ENCODE results near the gene IFTAP. TPM values are rescaled to one million over a fixed set of nuclear protein-coding genes. Genes with fewer than 3 reads are reported as not detected.

IFTAP gene
- polyA plus RNA-seq, 12 donors: 36.9 to 64.9 (median 48.2) TPM; not detected in 1

DNA sequence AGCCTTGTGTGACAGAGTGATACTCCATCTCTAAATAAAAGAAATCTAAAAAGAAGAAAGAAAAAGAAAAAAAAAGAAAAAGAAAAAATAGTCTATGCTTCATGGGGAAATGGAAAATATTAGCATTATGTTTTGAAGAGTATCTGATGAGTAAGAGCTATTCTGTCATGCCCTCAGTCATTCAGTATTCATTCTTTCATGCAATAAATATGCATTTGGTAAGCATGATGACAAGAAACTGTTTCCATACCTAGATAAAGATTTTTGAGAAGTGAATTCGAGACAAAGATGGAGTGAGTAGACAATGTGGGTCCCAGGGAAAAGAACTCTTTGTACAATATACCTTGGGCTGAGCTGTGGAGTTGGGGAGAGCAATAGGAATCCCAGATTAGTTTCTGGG lies 6.2 kb upstream of the IFTAP start:
- DNase-seq: no peak

- no peak for DNase-seq
Observed at GRCh38 chr11:36590513-36590912, 3.8 kb upstream of the IFTAP start.

GRCh38 chr11:36591433-36591832 lies 2.9 kb upstream of the IFTAP start:
- no peak for DNase-seq

DNA sequence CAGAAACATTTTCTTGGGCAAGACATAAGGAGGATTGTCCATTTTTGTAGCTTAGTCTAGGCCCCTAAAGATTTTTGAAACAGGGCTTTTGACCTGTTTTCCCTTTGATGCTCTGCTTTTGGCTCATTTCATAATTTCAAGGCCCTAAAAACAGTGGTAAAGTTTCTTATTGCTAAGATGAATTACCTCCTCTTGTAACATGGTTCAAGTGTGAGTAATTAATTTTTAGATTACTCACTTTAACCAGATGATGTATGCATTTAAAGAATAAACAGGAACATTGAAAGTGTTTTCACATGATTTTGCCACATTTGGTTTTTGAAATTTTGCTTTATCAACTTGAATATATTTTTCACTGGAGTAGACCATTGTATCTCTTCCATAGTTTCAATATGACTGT lies 2.6 kb downstream of the IFTAP start:
- DNase-seq: no peak

- no peak for DNase-seq
Observed at GRCh38 chr11:36598051-36598450, 3.7 kb downstream of the IFTAP start, which contains the start of gene RAG2. Gene RAG2 (minus strand): TSS chr11:36598236. CDS start chr11:36594168, 4,068 bp downstream.

DNA sequence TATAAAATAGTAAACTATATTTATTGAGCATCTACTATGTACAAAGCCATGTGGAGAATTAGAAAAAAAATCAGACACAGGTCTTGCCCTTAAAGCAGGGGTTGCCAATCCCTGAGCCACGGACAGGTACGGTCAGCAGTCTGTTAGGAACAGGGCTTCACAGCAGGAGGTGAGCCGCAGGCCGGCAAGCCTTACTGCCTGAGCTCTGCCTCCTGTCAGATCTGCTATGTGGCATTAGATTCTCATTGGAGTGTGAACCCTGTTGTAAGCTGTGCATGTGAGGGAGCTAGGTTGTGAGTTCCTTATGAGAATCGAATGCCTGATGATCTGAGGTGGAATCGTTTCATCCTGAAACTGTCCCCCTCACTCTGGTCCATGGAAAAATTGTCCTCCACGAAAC lies 5.9 kb downstream of the IFTAP start:
- no peak for DNase-seq

DNA sequence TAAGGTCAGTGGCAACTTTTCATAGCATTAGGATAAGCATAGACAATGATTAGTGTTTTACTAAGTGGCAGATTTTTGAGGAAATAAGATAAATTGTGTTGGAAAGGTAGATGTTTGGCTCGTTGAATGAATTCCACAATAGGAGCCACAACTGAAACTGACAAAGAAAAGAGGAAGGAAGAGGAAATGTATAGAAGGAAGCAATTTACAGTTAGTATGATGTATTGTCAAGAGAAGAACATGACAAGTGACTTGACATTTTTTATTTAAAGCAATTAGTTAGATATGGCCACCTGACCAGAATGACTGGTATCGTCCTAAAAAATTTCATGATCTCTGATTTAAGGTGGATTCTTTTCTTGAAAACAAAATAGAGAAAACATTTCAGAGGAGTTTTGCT lies 6.9 kb downstream of the IFTAP start:
- no peak for DNase-seq

DNA sequence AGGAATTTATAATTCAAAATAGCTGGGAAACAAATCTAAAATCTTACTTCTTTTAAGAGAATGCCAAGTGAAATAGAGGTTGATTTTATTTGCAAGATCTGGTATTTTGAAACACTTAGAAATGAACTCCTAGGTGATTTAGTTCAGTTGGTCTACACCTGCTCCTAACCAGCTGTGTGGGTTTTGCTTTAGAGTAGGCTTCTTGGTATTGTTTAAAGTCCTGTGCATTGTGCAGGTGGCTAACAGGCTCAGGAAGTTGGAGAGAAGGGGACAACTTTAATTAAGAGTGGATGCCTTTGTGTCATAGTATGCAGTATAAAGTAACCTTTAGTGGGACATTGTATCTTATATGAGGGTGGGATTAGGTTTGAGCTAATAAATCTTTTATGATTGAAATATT lies 7.8 kb downstream of the IFTAP start:
- DNase-seq: no peak

GRCh38 chr11:36605221-36606216 lies 11.2 kb downstream of the IFTAP start:
- no peak for DNase-seq

- no peak for DNase-seq
Observed at GRCh38 chr11:36608491-36609199, 14.3 kb downstream of the IFTAP start.

DNA sequence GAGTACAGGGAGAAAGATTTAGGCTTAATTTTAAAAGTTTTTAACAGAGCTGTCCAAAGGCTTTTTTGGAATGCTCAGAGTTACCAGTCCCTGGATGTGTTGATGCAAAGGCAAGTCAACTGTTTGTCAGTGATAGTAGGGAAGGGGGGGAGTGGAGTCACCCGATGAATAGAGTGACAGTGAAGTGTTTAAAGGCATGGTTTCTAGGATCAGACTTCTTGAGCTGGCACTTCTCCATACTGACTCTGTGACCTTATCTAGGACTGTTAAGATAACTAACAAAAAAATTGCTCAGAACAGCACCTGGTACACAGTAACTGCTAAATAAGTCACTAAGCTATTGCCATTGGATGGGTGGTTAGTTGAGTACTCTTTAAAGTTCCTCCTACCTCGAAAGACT lies 15.1 kb downstream of the IFTAP start:
- no peak for DNase-seq

DNA sequence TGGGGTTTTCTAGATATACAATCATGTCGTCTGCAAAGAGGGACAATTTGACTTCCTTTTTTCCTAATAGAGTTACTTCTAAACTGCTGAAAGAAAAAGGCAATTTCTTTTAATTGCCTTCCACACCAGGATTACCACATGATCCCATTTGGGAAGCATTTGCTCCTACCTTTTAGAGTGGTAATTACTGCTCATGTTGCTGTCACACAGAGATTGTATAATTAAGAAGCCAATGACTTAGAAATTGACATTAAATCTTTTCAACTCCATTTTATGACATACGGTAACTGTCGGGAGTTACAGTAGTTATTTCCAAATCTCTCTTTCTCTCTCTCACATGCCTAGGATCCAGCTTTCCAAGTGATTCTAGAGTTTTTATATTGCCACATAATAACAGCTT lies 21.5 kb downstream of the IFTAP start:
- DNase-seq: no peak

DNA sequence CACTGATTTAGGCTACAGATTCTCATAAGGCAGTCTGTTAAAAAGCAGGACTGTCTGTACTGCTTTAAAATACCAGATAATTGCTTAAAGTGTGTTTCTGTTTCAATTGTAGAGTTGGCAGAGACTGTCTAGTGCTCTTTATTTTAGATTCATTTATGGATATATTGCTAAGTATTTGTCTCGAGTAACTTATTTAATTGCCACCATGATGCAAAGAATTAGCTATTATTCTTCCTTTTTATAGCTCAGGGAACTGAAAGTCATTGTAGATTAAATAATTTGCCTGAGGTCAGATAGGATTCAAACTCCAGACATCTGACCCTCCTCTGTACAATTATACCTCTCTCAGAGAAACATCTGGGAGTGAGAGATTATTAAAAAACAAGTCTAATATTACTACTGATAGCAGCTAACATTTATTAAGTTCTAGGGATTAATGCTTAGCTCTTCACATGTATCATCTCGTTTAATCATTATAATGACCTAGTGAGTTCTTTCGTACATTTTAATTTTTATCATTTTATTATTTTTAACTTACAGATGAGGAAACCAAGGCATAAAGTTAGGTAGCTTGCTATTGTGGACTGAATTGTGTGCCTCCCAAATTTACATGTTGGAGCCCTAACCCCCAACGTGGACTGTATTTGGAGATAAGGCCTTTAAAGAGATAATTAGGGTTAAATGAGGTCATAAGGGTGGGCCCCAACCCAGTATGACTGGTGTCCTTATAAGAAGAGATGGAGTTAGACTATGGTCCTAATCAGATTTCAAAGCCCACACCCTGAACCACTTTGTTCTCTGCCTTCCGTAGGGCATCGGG lies 23.5 kb downstream of the IFTAP start:
- no peak for DNase-seq

DNA sequence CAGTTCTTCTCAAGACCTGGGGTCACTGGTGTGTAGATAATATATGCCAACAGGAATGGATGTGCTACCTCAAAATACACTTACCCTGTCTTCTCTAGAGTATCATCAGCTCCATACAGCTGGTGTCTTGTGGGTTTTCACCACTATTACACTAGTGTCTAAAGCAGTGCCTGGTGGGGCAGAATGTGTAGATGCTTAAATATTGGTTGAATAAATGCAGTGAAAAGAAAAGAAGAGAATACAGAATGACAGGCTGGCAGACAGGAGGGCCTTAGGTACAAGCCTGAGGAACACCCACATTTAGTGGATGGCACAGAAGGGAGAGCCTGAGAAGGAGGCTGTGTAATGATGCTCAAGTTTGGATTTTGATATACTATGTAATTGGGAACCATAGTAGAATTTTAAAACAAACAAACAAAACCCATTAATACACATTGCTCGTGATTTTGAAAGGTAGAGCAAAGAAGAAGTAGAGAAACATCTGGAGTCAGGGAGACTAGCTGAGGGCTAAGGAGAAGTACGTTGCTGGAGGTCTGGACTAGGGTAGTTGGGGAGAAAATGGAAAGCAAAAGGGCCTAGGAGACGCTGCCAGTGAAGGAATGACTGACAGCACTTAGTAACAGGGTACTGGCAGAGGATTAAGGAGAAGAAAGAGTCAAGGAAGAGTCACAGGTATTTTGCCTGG lies 24.2 kb downstream of the IFTAP start:
- no peak for DNase-seq

DNA sequence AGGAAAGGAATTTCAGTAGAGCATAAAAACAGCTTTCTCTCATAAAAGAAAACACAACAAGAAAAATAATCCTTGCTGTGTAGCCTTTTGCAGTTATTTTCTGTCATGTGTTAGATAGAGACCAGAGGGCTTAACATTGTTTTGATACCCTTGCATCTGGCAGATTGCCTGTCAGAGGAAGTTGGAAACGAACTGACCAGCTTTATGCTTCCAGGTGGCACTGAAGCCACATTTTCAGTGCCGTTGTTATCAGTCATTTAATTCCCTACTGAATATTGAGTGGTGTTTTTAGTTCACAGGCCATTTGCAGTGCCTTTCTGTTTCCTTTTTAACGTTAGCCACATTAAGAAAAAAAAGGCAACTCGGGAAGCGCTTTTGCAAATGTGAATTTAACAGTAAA lies 25.2 kb downstream of the IFTAP start:
- DNase-seq: peak; percentile 15

GRCh38 chr11:36620246-36620645 lies 25.9 kb downstream of the IFTAP start:
- no peak for DNase-seq

- DNase-seq: peak; percentile 26
Observed at GRCh38 chr11:36622431-36623136, 28.3 kb downstream of the IFTAP start.

GRCh38 chr11:36623494-36623893 lies 29.2 kb downstream of the IFTAP start:
- no peak for DNase-seq

DNA sequence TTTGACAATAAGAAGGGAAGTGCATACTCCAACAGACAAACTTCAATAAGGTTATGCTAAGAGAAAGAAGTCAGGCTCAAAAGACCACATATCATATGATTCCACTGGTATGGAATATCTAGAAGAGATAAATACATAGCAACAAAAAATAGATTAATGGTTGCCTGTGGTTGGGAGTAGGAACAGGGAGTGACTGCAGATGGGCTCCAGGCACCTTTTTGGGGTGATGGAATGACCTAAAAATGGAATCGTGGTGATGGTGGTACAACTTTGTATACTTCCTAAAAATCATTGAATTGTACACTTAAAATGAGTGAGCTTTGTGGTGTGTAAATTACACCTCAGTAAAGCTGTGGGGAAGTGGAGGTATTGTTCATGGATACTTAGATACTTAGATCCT lies 32.7 kb downstream of the IFTAP start:
- DNase-seq: no peak

- no peak for DNase-seq
Observed at GRCh38 chr11:36627471-36627870, 33.2 kb downstream of the IFTAP start.

- no peak for DNase-seq
Observed at GRCh38 chr11:36628141-36628540, 33.8 kb downstream of the IFTAP start.
